Esophagus (tissue), 2 donors: Measurements from ENCODE around the gene SELENOW. TPM values are rescaled to one million over a fixed set of nuclear protein-coding genes. Genes with fewer than 3 reads are reported as not detected.
"Not testable (repeated sequence)": the region's sequence is repeated elsewhere in the genome, so short reads cannot be mapped to it uniquely, and the experiment has no call there.

Source experiments
- H3K27ac ChIP-seq, 2 donors: one replicate each; pipeline ENCODE4 v1.5.1; 2013; ENCODE audit warnings: low read depth in 2 of 2, mild to moderate bottlenecking in 2 of 2, inconsistent platforms in 1 of 2, low read length in 1 of 2, moderate library complexity in 1 of 2
- H3K27me3 ChIP-seq, 2 donors: one replicate each; pipeline ENCODE4 v1.6.1; 2013; ENCODE audit warnings: low read length in 2 of 2, control low read depth in 1 of 2, mild to moderate bottlenecking in 1 of 2; ENCODE audit not compliant: insufficient read depth in 2 of 2, control insufficient read depth in 1 of 2
- H3K36me3 ChIP-seq, 2 donors: one replicate each; pipeline ENCODE4 v1.6.1; 2013; ENCODE audit warnings: low read length in 1 of 2; ENCODE audit not compliant: control insufficient read depth in 2 of 2, insufficient read depth in 2 of 2
- H3K4me1 ChIP-seq, 2 donors: one replicate each; pipeline ENCODE4 v1.6.1; 2013; ENCODE audit warnings: low read length in 1 of 2; ENCODE audit not compliant: control insufficient read depth in 2 of 2, insufficient read depth in 2 of 2
- H3K4me3 ChIP-seq, 2 donors: one replicate each; pipeline ENCODE4 v1.5.1; 2013; ENCODE audit warnings: low read length in 2 of 2, mild to moderate bottlenecking in 2 of 2, low read depth in 1 of 2, moderate library complexity in 1 of 2
- H3K9me3 ChIP-seq, 2 donors: one replicate each; pipeline ENCODE4 v1.6.1; 2013; ENCODE audit warnings: mild to moderate bottlenecking in 2 of 2, low read depth in 1 of 2, low read length in 1 of 2, moderate library complexity in 1 of 2; ENCODE audit not compliant: control insufficient read depth in 2 of 2, insufficient read depth in 1 of 2
- WGBS, 2 donors: extraction: QIAGEN DNeasy Blood & Tissue Kit; methylation state at CpG; one replicate each; pipeline ENCODE4 v1.1.7; 2013; 5-methylcytosine and 5-hydroxymethylcytosine counted together
- polyA plus RNA-seq, 2 donors: library from polyadenylated mRNA; stranded (reverse); fragments of 200-250 nt; gene quantifications; one replicate each; pipeline ENCODE4 v1.2.3, GENCODE V29; 2013
- donor health status: healthy with polysubstance abuse.
- donor health status: Bipolar disorder and iron deficiency.

The SELENOW gene
- polyA plus RNA-seq, 2 donors: 212 to 257 TPM

GRCh38 chr19:47778954-47779351, 450 bp downstream of the SELENOW start:
- Histone ChIP-seq H3K27ac (peak overlapping the region; percentile 91 to 98), H3K36me3 (peaks cover 0 to 22% of the 10 kb centered on the region in 2 donors), H3K4me3 (peak overlapping the region; percentile 80 to 92), H3K4me1 (peaks cover 5 to 15% of the 10 kb centered on the region in 2 donors), H3K9me3 (peaks cover 0 to 3% of the 10 kb centered on the region in 2 donors), H3K27me3 (no peaks in the 10 kb centered on the region)
- WGBS, 2 donors: 0 to 1% methylated on average over 20 of the region's 20 CpGs

- Histone ChIP-seq H3K27ac (peak overlapping the region; percentile 91 to 98), H3K36me3 (peaks cover 3 to 27% of the 10 kb centered on the region in 2 donors), H3K4me3 (peak overlapping the region; percentile 80 to 92), H3K4me1 (peaks cover 5 to 15% of the 10 kb centered on the region in 2 donors), H3K27me3 (no peaks in the 10 kb centered on the region), H3K9me3 (peaks cover 0 to 3% of the 10 kb centered on the region in 2 donors)
- 32 to 40% methylated on average over 24 of the region's 24 CpGs for WGBS, 2 donors
Measured at GRCh38 chr19:47779524-47780214, 1.2 kb downstream of the SELENOW start.

- peaks cover 3 to 27% of the 10 kb centered on the region in 2 donors for H3K36me3 ChIP-seq
- H3K4me1 ChIP-seq: peaks cover 5 to 15% of the 10 kb centered on the region in 2 donors
- H3K27me3 ChIP-seq: no peaks in the 10 kb centered on the region
- peaks cover 0 to 3% of the 10 kb centered on the region in 2 donors for H3K9me3 ChIP-seq
- 41 to 53% methylated on average over 9 of the region's 9 CpGs for WGBS, 2 donors
- H3K27ac ChIP-seq: peak overlapping the region; percentile 91 to 98
- peak overlapping the region; percentile 80 to 92 for H3K4me3 ChIP-seq
Measured at GRCh38 chr19:47780215-47780551, 1.7 kb downstream of the SELENOW start.

GRCh38 chr19:47781590-47782262, 3.2 kb downstream of the SELENOW start:
- Histone ChIP-seq H3K36me3 (peaks cover 3 to 34% of the 10 kb centered on the region in 2 donors), H3K27me3 (no peaks in the 10 kb centered on the region), H3K4me1 (peaks cover 5 to 15% of the 10 kb centered on the region in 2 donors), H3K27ac (peak overlapping the region in 1 of 2 donors; percentile 24), H3K4me3 (no peak overlapping the region), H3K9me3 (peaks cover 0 to 3% of the 10 kb centered on the region in 2 donors)
- 38% methylated on average over 9 of the region's 9 CpGs for WGBS, 2 donors

GRCh38 chr19:47786566-47786965, 8.1 kb downstream of the SELENOW start:
- 84 to 91% methylated on average over 7 of the region's 7 CpGs for WGBS, 2 donors
- H3K36me3 ChIP-seq: peaks cover 3 to 23% of the 10 kb centered on the region in 2 donors
- peaks cover 0 to under 1% of the 10 kb centered on the region in 2 donors for H3K9me3 ChIP-seq
- H3K4me3 ChIP-seq: no peak overlapping the region
- peaks cover 0 to 2% of the 10 kb centered on the region in 2 donors for H3K4me1 ChIP-seq
- H3K27me3 ChIP-seq: no peaks in the 10 kb centered on the region
- no peak overlapping the region for H3K27ac ChIP-seq

- H3K36me3 ChIP-seq: peaks cover 3 to 16% of the 10 kb centered on the region in 2 donors
- H3K9me3 ChIP-seq: not testable (repeated sequence)
Measured at GRCh38 chr19:47787307-47787706, 8.8 kb downstream of the SELENOW start.

GRCh38 chr19:47789811-47790210, 11.3 kb downstream of the SELENOW start:
- H3K27me3 ChIP-seq, H3K27ac ChIP-seq, H3K4me1 ChIP-seq, H3K36me3 ChIP-seq, H3K9me3 ChIP-seq, H3K4me3 ChIP-seq: not testable (repeated sequence)
- WGBS, 2 donors: 73 to 77% methylated on average over 13 of the region's 13 CpGs

More at GRCh38 chr19:47787307-47787706, 8.8 kb downstream of the SELENOW start:
- H3K4me1 ChIP-seq, H3K4me3 ChIP-seq, H3K27me3 ChIP-seq, H3K27ac ChIP-seq: not testable (repeated sequence)
- WGBS, 2 donors: 77 to 78% methylated on average over 10 of the region's 10 CpGs

- Histone ChIP-seq H3K9me3 (no peaks in the 10 kb centered on the region), H3K27me3 (no peaks in the 10 kb centered on the region), H3K4me1 (no peaks in the 10 kb centered on the region), H3K27ac (no peak overlapping the region), H3K4me3 (no peak overlapping the region), H3K36me3 (peaks cover 0 to 6% of the 10 kb centered on the region in 2 donors)
- 11 to 15% methylated on average over 10 of the region's 10 CpGs for WGBS, 2 donors
Measured at GRCh38 chr19:47790398-47790814, 11.9 kb downstream of the SELENOW start.

GRCh38 chr19:47792616-47793015, 14.1 kb downstream of the SELENOW start:
- WGBS, 2 donors: 95 to 97% methylated on average over 1 of the region's 1 CpG
- no peaks in the 10 kb centered on the region for H3K4me1 ChIP-seq
- no peak overlapping the region for H3K4me3 ChIP-seq
- no peak overlapping the region for H3K27ac ChIP-seq
- H3K36me3 ChIP-seq: no peaks in the 10 kb centered on the region
- no peaks in the 10 kb centered on the region for H3K27me3 ChIP-seq
- no peaks in the 10 kb centered on the region for H3K9me3 ChIP-seq
